Measurements from ENCODE around the gene A3GALT2. TPM values are rescaled to one million over a fixed set of nuclear protein-coding genes. Genes with fewer than 3 reads are reported as not detected.
A peak's percentile ranks its signal among the peaks of the same experiment; 100 is the strongest.

A3GALT2 gene
- total and polyA plus RNA-seq, 9 of the 15 experiments (the other 6 are each of a cell fraction or from before 2014, with no cell fraction given): not detected

- no peak for TF ChIP-seq VEZF1 (CRISPR knock-in tag; IDR thresholded peaks at IDR 0.05)
- peak; percentile 43 for TF ChIP-seq ZFP36 (IDR thresholded peaks at IDR 0.05; ENCODE audit: low read depth, low read length, partially characterized antibody)
- TF ChIP-seq, protein P1, sequence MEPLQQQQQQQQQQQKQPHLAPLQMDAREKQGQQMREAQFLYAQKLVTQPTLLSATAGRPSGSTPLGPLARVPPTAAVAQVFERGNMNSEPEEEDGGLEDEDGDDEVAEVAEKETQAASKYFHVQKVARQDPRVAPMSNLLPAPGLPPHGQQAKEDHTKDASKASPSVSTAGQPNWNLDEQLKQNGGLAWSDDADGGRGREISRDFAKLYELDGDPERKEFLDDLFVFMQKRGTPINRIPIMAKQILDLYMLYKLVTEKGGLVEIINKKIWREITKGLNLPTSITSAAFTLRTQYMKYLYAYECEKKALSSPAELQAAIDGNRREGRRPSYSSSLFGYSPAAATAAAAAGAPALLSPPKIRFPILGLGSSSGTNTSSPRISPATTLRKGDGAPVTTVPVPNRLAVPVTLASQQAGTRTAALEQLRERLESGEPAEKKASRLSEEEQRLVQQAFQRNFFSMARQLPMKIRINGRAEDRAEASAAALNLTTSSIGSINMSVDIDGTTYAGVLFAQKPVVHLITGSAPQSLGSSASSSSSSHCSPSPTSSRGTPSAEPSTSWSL (CRISPR knock-in tag; IDR thresholded peaks at IDR 0.05; ENCODE audit: borderline replicate concordance): no peak
- peak; percentile 73 for TF ChIP-seq CTCFL (IDR thresholded peaks at IDR 0.05; ENCODE audit: borderline replicate concordance, insufficient read depth, low read depth, low read length, poor library complexity, severe bottlenecking)
- TF ChIP-seq, protein P2, sequence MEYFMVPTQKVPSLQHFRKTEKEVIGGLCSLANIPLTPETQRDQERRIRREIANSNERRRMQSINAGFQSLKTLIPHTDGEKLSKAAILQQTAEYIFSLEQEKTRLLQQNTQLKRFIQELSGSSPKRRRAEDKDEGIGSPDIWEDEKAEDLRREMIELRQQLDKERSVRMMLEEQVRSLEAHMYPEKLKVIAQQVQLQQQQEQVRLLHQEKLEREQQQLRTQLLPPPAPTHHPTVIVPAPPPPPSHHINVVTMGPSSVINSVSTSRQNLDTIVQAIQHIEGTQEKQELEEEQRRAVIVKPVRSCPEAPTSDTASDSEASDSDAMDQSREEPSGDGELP (CRISPR knock-in tag; IDR thresholded peaks at IDR 0.05; ENCODE audit: borderline replicate concordance): peak; percentile 36; the same call in 1 of the 2 replicates
- no peak for TF ChIP-seq KLF6 (CRISPR knock-in tag; IDR thresholded peaks at IDR 0.05; ENCODE audit: borderline replicate concordance)
- TF ChIP-seq, protein P3, sequence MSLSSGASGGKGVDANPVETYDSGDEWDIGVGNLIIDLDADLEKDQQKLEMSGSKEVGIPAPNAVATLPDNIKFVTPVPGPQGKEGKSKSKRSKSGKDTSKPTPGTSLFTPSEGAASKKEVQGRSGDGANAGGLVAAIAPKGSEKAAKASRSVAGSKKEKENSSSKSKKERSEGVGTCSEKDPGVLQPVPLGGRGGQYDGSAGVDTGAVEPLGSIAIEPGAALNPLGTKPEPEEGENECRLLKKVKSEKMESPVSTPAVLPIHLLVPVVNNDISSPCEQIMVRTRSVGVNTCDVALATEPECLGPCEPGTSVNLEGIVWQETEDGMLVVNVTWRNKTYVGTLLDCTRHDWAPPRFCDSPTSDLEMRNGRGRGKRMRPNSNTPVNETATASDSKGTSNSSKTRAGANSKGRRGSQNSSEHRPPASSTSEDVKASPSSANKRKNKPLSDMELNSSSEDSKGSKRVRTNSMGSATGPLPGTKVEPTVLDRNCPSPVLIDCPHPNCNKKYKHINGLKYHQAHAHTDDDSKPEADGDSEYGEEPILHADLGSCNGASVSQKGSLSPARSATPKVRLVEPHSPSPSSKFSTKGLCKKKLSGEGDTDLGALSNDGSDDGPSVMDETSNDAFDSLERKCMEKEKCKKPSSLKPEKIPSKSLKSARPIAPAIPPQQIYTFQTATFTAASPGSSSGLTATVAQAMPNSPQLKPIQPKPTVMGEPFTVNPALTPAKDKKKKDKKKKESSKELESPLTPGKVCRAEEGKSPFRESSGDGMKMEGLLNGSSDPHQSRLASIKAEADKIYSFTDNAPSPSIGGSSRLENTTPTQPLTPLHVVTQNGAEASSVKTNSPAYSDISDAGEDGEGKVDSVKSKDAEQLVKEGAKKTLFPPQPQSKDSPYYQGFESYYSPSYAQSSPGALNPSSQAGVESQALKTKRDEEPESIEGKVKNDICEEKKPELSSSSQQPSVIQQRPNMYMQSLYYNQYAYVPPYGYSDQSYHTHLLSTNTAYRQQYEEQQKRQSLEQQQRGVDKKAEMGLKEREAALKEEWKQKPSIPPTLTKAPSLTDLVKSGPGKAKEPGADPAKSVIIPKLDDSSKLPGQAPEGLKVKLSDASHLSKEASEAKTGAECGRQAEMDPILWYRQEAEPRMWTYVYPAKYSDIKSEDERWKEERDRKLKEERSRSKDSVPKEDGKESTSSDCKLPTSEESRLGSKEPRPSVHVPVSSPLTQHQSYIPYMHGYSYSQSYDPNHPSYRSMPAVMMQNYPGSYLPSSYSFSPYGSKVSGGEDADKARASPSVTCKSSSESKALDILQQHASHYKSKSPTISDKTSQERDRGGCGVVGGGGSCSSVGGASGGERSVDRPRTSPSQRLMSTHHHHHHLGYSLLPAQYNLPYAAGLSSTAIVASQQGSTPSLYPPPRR (CRISPR knock-in tag; IDR thresholded peaks at IDR 0.05; ENCODE audit: borderline replicate concordance): no peak
- no peak for TF ChIP-seq ZNF12 (CRISPR knock-in tag; IDR thresholded peaks at IDR 0.05)
- no peak for TF ChIP-seq CREB1 (IDR thresholded peaks at IDR 0.05)
- TF ChIP-seq CREB1 (CRISPR knock-in tag; IDR thresholded peaks at IDR 0.05): no peak
- TF ChIP-seq CBFB (CRISPR knock-in tag; IDR thresholded peaks at IDR 0.05): no peak
- peak in 2 of 3 experiments; percentile 18 to 31 for TF ChIP-seq YY1 (IDR thresholded peaks at IDR 0.05; ENCODE audit: borderline replicate concordance in 1 of 3, control insufficient read depth in 1 of 3, extremely low read depth in 1 of 3, insufficient read depth in 3 of 3, insufficient read length in 1 of 3, insufficient replicate concordance in 2 of 3, low read depth in 1 of 3, low read length in 2 of 3)
- TF ChIP-seq RAD21 (CRISPR knock-in tag; conservative IDR thresholded peaks at IDR 0.05 in 1 of 2, IDR thresholded peaks at IDR 0.05 in 1 of 2): peak; percentile 93 to 97
- no peak for TF ChIP-seq RBM15 (IDR thresholded peaks at IDR 0.05; ENCODE audit: insufficient read depth, low read length)
Observed at GRCh38 chr1:33295450-33296081, 25.3 kb downstream of the A3GALT2 start (continued).
